ENCODE results near the gene PLEKHM3. TPM values are rescaled to one million over a fixed set of nuclear protein-coding genes. Genes with fewer than 3 reads are reported as not detected.

PLEKHM3 gene
- total RNA-seq, 1 donor, result 23.5 TPM

DNA sequence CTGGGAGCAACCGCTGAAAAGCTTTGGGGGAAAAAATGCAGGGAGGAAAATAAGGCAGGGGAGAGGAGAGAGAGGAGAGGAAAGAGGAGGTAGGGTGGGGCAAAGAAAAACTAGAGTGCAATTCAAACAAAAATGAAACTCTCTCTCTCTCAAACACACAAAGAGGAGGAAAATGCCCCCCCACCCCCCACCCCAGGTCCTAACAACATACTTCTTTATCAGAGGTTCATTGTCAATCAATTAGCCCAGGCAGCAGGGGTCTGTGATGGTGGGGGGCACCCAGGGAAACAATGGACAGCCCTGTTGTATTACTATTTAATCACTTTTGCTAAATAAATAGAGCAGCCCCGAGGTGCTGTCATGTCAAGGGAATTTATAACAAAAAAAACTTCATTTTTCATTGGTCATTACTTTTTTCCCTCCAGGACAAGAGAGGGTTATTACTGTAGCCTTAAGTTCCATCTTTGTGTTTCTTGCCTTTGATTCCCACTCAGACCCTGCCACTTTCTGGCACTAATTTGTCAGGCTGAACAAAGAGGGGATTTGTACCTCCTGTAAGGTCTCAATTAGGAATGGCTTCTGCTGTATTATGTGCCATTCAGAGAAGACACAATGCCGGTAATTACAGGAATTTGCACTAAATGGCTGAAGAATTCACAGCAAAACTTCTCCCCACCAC lies 55.0 kb downstream of the PLEKHM3 start:
- no peaks in the 10 kb centered on the region for H3K9me3 ChIP-seq (ENCODE audit: low read depth, low read length)
- H3K27me3 ChIP-seq (ENCODE audit: insufficient read depth, low read length), result no peaks in the 10 kb centered on the region
- no peak overlapping the region for H3K4me2 ChIP-seq (ENCODE audit: insufficient read depth, low read length)
- DNase-seq (ENCODE audit: insufficient read length, low spot score, missing footprints), result no peak
- no peak overlapping the region for H3K27ac ChIP-seq (ENCODE audit: low read depth, low read length)
- H4K20me1 ChIP-seq (ENCODE audit: insufficient read depth, low read length), result no peaks in the 10 kb centered on the region
- H2AFZ ChIP-seq (ENCODE audit: low read length), result no peak overlapping the region
- H3K36me3 ChIP-seq (ENCODE audit: insufficient read depth, low read length), result no peaks in the 10 kb centered on the region
- H3K79me2 ChIP-seq (ENCODE audit: insufficient read depth, low read length), result no peaks in the 10 kb centered on the region
- H3K4me1 ChIP-seq (ENCODE audit: insufficient read depth, low read length), result no peaks in the 10 kb centered on the region
- no peak overlapping the region for H3K4me3 ChIP-seq (ENCODE audit: insufficient read depth, low read length)
- TF ChIP-seq, protein P1, sequence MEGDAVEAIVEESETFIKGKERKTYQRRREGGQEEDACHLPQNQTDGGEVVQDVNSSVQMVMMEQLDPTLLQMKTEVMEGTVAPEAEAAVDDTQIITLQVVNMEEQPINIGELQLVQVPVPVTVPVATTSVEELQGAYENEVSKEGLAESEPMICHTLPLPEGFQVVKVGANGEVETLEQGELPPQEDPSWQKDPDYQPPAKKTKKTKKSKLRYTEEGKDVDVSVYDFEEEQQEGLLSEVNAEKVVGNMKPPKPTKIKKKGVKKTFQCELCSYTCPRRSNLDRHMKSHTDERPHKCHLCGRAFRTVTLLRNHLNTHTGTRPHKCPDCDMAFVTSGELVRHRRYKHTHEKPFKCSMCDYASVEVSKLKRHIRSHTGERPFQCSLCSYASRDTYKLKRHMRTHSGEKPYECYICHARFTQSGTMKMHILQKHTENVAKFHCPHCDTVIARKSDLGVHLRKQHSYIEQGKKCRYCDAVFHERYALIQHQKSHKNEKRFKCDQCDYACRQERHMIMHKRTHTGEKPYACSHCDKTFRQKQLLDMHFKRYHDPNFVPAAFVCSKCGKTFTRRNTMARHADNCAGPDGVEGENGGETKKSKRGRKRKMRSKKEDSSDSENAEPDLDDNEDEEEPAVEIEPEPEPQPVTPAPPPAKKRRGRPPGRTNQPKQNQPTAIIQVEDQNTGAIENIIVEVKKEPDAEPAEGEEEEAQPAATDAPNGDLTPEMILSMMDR (IDR thresholded peaks at IDR 0.05; ENCODE audit: extremely low read depth, low read depth, low read length), result no peak

DNA sequence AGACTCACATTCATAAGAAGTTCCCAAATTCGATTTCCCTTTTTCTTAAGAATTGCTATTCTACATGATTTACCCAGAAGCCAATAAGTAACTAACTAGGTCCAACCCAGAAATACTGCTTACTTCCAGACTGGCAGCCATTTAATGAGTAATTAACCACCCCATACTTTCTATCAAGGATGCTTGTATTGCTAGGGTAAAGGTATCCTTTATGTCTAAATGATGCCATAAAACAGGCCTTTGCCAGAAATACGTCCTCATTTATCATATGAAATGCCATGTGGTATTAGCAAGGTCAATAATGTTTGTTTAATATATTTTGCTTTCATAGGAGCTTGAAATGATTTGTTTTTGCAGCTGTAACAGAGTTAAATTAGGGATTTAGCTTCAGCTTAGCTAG lies 56.1 kb downstream of the PLEKHM3 start:
- DNase-seq (ENCODE audit: insufficient read length, low spot score, missing footprints), result no peak
- Histone ChIP-seq H3K4me3 (ENCODE audit: insufficient read depth, low read length) (no peak overlapping the region), H3K9me3 (ENCODE audit: low read depth, low read length) (no peaks in the 10 kb centered on the region), H3K79me2 (ENCODE audit: insufficient read depth, low read length) (no peaks in the 10 kb centered on the region), H3K27ac (ENCODE audit: low read depth, low read length) (no peak overlapping the region), H3K36me3 (ENCODE audit: insufficient read depth, low read length) (no peaks in the 10 kb centered on the region), H3K4me2 (ENCODE audit: insufficient read depth, low read length) (no peak overlapping the region), H3K4me1 (ENCODE audit: insufficient read depth, low read length) (no peaks in the 10 kb centered on the region), H4K20me1 (ENCODE audit: insufficient read depth, low read length) (no peaks in the 10 kb centered on the region), H3K27me3 (ENCODE audit: insufficient read depth, low read length) (no peaks in the 10 kb centered on the region), H2AFZ (ENCODE audit: low read length) (no peak overlapping the region)
- TF ChIP-seq, protein P1 (IDR thresholded peaks at IDR 0.05; ENCODE audit: extremely low read depth, low read depth, low read length), result no peak

DNA sequence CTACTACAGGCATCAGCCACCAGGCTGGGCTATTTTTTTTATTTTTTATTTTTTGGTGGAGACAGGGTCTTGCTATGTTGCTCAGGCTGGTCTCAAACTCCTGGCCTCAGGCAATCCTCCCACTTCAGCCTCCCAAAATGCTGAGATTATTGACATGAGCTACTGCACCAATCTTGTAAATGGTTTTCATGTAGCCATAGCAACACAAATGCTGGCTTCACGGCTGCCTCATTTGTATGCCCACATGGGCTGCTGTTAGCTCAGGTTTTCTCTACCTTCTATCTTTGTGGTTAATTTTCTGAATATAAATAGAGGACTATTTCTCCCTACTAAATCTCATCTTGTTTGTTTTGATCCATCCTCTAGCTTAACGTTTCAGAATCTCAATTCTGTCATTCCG lies 58.2 kb downstream of the PLEKHM3 start:
- Histone ChIP-seq H3K4me3 (ENCODE audit: insufficient read depth, low read length) (no peak overlapping the region), H4K20me1 (ENCODE audit: insufficient read depth, low read length) (no peaks in the 10 kb centered on the region), H3K4me1 (ENCODE audit: insufficient read depth, low read length) (no peaks in the 10 kb centered on the region), H3K36me3 (ENCODE audit: insufficient read depth, low read length) (no peaks in the 10 kb centered on the region), H2AFZ (ENCODE audit: low read length) (no peak overlapping the region), H3K9me3 (ENCODE audit: low read depth, low read length) (no peaks in the 10 kb centered on the region), H3K27me3 (ENCODE audit: insufficient read depth, low read length) (no peaks in the 10 kb centered on the region), H3K4me2 (ENCODE audit: insufficient read depth, low read length) (no peak overlapping the region), H3K79me2 (ENCODE audit: insufficient read depth, low read length) (no peaks in the 10 kb centered on the region), H3K27ac (ENCODE audit: low read depth, low read length) (no peak overlapping the region)
- DNase-seq (ENCODE audit: insufficient read length, low spot score, missing footprints), result no peak
- TF ChIP-seq, protein P1 (IDR thresholded peaks at IDR 0.05; ENCODE audit: extremely low read depth, low read depth, low read length), result no peak

DNA sequence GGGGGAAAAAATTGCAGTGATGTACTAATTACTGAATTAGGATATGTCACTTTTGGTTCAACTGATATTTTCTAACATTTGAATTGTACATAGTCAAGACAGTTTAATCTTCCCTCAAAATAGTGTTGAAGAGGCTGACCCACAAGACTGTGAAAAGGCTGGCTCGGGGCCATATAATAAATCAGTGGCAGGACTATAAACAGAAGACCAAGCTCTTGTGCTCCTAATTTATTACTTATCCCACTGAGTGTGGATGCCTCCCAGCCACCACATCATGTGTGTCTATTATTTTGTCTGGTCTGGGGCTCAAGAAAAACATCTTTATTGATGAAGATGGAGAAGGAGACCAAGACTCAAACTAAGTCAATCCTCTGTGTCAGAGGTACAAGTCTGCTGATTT lies 64.4 kb downstream of the PLEKHM3 start:
- TF ChIP-seq, protein P1 (IDR thresholded peaks at IDR 0.05; ENCODE audit: extremely low read depth, low read depth, low read length), result no peak
- H3K4me2 ChIP-seq (ENCODE audit: insufficient read depth, low read length), result no peak overlapping the region
- no peak overlapping the region for H2AFZ ChIP-seq (ENCODE audit: low read length)
- H3K27ac ChIP-seq (ENCODE audit: low read depth, low read length), result no peak overlapping the region
- no peaks in the 10 kb centered on the region for H3K4me1 ChIP-seq (ENCODE audit: insufficient read depth, low read length)
- no peaks in the 10 kb centered on the region for H3K79me2 ChIP-seq (ENCODE audit: insufficient read depth, low read length)
- no peak overlapping the region for H3K4me3 ChIP-seq (ENCODE audit: insufficient read depth, low read length)
- H3K36me3 ChIP-seq (ENCODE audit: insufficient read depth, low read length), result no peaks in the 10 kb centered on the region
- no peak for DNase-seq (ENCODE audit: insufficient read length, low spot score, missing footprints)
- H3K9me3 ChIP-seq (ENCODE audit: low read depth, low read length), result no peaks in the 10 kb centered on the region
- no peaks in the 10 kb centered on the region for H3K27me3 ChIP-seq (ENCODE audit: insufficient read depth, low read length)
- no peaks in the 10 kb centered on the region for H4K20me1 ChIP-seq (ENCODE audit: insufficient read depth, low read length)
